Measurements from ENCODE around the gene IFNA7.
A peak's percentile ranks its signal among the peaks of the same experiment; 100 is the strongest.
"Not testable (repeated sequence)": the region's sequence is repeated elsewhere in the genome, so short reads cannot be mapped to it uniquely, and the experiment has no call there.

IFNA7 gene

GRCh38 chr9:21174671-21175070 is 27.3 kb downstream of the IFNA7 start:
- no peak for DNase-seq

GRCh38 chr9:21172156-21172555 is 29.8 kb downstream of the IFNA7 start:
- DNase-seq: no peak

- no peak for DNase-seq
These were observed 30.7 kb downstream of the IFNA7 start for GRCh38 chr9:21171351-21171750.

- DNase-seq: not testable (repeated sequence)
These were observed 35.4 kb downstream of the IFNA7 start, which contains the start of gene IFNA21 for GRCh38 chr9:21166560-21166959. Gene IFNA21, minus strand, starts transcription at chr9:21166660. Its CDS starts 48 bp downstream, at chr9:21166612.

GRCh38 chr9:21165516-21165915 is 36.5 kb downstream of the IFNA7 start:
- no peak for DNase-seq

GRCh38 chr9:21160178-21160577 is 41.8 kb downstream of the IFNA7 start:
- DNase-seq: no peak

GRCh38 chr9:21155501-21155900 is 46.5 kb downstream of the IFNA7 start:
- DNase-seq: no peak

GRCh38 chr9:21154018-21154608 is 47.9 kb downstream of the IFNA7 start:
- DNase-seq: peak; percentile 43

GRCh38 chr9:21153336-21154017 is 48.5 kb downstream of the IFNA7 start:
- DNase-seq: no peak
